Activated CD4-positive, alpha-beta T cell treated with anti-CD3 and anti-CD28 coated beads for 24 hours (primary cell): ENCODE results near the gene ZNF785.
"Not testable (repeated sequence)": the region's sequence is repeated elsewhere in the genome, so short reads cannot be mapped to it uniquely, and the experiment has no call there.

Experiments
- DNase-seq, 2 donors: peaks; one replicate each; pipeline ENCODE4 v3.0.0-alpha.2; 2020; ENCODE audit warnings: low read depth in 2 of 2

ZNF785 gene

DNA sequence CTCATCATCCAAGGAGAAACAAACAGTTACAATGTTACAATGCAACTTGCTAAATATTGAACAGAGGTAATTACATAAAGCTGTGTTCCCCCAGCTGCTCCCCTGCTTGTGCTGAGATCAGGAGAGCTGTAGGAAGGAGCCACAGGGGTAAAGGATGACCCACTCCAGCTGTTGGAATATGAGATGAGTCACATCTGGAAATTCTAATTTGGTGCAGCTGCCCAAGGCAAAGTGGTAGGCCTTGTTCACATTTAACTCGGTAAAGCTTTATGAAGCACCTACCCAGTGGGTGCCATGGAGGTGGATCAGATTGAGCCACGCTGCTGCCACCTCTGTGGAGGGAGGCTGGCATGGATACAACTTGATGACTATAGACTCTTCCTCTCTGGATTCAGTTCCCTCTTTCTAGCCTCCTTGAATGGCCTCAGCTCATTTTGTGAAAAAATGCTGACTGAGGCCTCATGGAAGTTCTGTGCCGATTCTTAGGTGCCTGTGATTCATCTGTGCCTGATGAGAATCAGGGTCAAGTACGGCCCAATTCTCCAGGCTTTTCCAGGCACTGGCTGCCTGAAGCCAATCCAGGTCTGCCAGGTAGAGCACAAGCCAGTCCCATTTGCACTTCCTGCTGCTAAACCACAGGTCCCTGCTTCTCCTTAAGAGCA lies 17.2 kb upstream of the ZNF785 start:
- DNase-seq: no peak

DNA sequence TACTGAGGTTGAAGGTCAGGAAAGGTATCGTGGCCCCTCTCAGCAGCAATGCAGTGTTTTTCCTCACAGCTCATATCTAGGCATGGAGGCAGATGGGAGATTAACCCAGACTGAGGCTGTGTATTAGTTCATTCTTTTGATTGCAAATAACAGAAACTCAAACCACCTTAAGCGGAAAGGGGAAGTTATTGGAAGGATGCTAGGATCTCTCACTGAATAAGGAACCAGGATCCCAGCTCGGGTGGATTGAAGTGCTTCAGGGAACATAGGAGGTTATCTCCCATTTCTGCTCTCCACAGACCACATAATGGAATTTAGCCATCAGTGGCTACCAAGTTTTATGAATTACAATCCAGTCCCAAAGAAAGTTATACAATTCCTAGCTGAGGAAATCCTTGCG lies 16.5 kb upstream of the ZNF785 start:
- no peak for DNase-seq

DNA sequence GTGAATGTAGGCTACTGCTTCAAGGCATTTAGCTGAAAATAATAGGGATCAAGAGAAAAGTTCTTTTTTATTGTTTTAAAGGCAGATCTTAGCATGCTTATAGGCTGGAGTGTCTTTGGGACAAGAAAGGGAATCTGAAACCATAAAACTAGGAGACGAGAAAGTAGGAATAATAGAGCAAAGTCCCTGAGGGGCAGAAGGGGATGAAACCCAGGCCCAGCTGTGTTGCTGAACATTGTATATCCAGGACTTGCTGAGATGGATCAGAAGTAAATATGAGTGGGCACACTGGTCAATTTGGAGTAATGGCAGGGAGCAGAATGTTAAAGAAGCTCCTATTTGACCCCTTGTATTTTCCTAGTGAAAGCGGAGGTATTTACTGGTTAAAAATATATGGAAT lies 15.4 kb upstream of the ZNF785 start:
- no peak for DNase-seq

DNA sequence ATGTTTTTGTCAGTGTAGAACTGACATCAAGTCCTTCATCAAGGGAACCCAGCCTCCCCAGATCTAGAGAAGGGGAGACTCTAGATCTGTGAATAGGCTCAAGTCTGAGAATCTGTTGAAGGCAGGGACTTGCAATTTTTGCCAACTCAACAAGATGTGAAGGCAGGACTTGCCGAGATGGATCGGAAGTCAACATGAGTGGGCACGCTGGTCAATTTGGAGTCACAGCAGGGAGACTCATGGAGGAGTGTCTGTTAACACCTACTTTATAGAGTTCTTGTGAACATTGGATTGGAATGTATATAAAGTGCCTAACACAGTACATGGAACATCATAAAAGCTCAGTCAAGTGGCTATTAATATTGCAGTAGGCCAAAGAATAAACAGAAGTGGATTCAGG lies 14.7 kb upstream of the ZNF785 start:
- no peak for DNase-seq

DNA sequence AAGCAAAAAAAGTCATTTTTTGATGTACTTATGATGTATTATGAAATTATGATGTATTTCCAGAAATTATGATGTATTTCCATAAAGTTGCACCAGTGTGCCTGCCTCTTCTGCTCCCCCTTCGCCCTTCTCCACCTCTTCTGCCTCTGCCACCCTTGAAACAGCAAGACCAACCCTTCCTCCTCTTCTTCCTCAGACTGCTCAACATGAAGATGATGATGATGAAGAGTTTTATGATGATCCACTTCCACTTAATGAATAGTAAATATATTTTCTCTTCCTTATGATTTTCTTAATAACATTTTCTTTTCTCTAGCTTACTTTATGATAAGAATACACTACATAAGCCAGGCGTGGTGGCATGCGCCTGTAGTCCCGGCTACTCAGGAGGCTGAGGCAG lies 7.4 kb upstream of the ZNF785 start:
- DNase-seq: no peak

DNA sequence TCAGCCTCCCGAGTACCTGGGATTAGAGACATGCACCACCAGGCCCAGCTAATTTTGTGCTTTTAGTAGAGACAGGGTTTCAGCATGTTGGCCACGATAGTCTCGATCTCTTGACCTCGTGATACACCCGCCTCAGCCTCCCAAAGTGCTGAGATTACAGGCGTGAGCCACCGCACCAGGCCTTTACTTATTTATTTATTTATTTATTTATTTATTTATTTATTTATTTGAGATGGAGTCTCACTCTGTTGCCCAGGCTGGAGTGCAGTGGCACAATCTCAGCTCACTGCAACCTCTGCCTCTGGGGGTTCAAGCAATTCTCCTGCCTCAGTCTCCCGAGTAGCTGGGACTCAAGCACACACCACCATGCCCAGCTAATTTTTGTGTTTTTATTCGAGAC lies 5.4 kb upstream of the ZNF785 start:
- not testable (repeated sequence) for DNase-seq

DNA sequence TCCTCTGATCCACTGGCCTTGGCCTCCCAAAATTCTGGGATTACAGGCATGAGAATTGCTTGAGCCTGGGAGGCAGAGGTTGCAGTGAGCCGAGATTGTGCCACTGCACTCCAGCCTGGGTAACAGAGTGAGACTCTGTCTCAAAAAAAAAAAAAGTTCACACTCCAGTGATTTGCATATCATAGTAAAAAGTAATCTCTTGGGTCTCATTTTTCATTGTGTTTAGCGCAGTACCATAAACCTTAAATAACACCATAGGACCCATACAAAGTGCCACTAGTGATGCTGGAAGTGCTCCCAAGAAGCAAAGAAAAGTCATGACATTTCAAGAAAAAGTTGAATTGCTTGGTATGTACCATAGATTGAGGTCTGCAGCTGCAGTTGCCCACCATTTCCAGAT lies 4.1 kb upstream of the ZNF785 start:
- DNase-seq: not testable (repeated sequence)

DNA sequence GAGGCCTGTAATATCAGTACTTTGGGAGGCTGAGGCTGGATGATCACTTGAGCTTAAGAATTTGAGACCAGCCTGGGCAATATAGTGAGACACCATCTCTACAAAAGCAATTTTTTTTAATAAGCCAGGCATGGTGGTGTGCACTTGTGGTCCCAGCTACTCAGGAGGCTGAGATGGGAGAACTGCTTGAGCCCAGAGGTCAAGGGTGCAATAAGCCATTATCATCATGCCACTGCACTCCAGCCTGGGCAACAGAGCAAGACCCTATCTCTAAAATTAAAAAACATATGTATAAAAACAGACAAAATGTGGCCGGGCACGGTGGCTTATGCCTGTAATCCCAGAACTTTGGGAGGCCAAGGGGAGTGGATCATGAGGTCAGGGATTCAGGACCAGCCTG lies 3.2 kb upstream of the ZNF785 start:
- no peak for DNase-seq

DNA sequence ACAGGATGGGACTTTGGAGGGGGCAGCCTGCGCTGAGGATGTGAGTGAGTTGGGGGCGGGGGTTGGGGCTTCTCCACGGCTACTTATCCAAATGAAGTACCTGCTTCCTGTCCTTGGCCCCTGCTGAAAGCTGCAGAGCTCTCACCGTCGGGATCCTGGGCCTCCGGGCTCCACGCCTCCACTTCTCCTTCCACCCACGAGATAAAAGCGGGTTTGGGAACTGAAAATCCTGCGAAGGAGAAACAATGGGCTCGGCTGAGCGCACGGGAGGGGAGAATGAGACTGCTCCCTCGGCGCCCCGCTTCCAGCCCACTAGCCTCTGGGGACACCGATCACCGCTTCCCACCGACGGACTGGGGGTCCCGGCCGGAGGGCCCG lies 486 bp downstream of the ZNF785 start:
- no peak for DNase-seq

DNA sequence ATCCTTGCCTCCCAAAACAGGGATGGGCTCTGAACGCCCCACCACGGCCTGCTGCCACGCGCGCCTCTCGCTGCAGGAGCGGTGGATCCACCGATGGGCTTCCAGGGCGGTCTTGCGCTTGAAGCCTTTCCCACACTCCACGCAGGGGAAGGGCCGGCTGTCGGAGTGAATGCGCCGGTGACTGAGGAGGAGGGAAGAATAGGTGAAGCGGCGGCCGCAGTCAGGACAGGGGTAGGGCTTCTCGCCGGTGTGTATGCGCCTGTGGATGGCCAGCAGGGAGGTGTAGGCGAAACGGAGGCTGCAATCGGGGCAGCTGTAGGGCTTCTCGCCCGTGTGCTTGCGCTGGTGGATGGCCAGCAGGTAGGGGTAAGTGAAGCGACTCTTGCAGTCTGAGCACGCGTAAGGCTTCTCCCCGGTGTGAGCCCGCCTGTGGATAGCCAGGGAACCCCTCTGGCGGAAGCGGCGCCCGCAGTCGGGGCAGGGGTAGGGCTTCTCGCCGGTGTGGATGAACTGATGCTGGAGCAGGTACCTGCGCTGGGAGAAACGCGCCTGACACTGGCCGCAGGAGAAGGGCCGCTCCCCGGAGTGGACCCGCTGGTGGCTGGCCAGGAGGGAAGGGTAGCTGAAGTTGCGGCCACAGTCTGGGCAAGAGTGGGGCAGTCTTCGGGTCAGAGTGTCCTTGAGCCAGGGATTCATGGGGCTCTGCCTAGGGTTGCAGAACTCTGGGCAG lies 2.7 kb downstream of the ZNF785 start:
- DNase-seq: no peak

DNA sequence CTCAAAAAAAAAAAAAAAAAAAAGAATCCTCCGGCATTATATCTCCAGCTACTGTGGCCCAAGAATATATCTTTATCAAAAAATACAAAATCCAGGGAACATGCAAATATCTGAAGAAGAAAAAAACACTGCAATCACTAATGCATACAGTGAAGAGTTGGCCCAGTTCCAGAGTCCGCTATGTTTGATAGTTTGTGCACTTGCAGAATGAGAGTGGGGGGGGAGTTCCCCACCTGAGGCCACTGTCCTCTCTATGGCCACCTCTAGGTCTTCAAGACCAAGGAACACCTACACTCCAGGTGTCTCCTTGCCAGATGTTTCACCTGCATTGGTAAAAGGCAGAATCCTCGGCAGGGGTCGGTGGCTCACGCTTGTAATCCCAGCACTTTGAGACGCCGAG lies 4.0 kb downstream of the ZNF785 start:
- no peak for DNase-seq

DNA sequence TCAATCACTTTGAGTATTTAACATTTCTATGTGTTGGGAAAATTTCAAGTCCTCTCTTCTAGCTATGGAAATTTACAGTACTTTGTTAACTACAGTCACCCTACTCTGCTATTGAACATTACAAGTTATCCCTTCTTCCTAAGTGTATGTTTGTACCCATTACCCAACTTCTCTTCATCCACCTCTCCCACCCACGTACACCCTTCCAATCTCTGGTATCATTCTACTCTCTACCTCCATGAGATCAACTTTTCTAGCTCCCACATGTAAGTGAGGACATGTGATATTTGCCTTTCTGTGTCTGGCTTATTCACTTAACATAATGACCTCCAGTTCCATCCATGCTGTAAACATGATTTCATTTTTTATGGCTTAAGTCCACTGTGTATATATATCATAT lies 10.8 kb downstream of the ZNF785 start:
- no peak for DNase-seq

DNA sequence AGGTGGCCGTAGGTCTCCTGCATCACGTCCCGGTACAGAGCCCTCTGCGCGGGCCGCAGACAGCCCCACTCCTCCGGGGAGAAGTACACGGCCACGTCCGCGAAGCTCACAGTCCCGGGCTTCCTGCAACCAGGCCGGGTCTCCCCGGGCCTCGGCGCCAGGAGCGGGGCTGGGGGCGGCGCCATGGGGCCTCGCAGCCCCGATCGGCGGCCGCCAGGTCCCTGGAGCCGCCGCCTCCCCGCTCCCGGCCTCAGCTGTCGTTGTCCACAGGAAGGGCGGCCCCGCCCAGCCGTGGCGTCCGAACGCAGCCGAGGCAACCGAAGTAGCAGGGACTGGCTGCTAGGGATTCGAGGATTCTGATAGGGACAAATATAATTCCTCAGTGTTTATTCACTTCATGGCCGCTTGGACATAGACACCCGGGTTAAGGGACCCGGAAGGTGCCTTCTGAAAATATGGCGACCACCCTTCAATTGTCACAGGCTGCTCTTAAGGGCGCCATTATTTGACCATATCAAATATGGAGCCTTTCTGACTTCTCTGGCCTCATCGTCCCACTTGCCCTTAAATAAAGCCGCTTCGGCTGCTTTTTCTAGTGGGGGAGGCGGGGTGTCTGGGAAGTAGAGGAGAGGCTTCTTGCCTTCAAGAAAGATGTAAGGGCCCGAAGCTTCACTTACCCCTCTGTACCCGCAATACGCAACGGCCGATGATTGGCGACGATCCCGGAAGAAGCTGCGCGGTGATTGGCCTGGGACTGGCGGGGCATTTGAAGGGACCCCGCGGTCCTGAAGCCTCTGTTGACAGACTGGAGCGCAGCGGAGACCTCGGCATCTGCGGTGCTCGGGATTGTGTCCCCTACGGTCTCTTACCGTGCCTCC lies 13.8 kb downstream of the ZNF785 start, which contains the start of gene ZNF688:
ZNF688 (minus strand) TSS at position 270 of the 878 bp plus-strand sequence; CDS start at position 185, 85 bp downstream.
- DNase-seq: peak; percentile 85 to 90

DNA sequence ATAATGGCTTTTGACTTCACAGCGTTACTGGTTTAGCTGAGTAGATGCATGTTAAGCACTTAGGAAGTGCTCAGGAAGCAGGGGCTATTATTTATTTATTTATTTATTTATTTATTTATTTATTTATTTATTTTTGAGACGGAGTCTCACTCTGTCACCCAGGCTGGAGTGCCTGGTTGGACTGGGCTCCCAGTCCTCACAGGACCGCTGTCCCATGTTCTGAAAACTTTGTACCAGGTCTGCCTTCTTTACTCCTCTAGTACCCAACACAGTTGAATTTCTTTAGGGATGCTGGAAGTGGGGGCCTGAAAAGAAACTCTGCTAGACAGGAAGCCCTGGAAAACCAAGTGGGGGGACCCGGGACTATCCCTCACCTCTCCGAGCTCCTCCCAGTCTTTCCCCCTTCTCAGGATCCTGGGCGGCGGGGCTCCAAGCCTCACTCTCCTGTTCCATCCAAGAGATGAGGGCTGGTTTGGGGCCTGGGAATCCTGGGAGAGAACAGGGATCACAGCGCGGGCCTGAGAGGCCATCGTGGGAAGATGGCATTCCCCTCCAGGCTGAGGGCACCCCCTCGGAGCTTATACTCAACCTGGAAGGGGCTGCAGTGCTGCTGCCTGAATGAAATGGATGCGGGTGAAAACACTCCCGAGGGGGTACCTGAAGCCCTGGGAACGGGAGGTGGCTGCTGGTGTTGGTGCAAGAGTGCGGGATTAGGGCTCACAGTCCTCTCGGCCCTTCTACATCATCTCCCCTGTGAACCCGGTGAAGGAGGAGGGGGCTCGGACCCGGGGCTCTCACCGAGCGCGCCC lies 14.7 kb downstream of the ZNF785 start:
- no peak for DNase-seq

DNA sequence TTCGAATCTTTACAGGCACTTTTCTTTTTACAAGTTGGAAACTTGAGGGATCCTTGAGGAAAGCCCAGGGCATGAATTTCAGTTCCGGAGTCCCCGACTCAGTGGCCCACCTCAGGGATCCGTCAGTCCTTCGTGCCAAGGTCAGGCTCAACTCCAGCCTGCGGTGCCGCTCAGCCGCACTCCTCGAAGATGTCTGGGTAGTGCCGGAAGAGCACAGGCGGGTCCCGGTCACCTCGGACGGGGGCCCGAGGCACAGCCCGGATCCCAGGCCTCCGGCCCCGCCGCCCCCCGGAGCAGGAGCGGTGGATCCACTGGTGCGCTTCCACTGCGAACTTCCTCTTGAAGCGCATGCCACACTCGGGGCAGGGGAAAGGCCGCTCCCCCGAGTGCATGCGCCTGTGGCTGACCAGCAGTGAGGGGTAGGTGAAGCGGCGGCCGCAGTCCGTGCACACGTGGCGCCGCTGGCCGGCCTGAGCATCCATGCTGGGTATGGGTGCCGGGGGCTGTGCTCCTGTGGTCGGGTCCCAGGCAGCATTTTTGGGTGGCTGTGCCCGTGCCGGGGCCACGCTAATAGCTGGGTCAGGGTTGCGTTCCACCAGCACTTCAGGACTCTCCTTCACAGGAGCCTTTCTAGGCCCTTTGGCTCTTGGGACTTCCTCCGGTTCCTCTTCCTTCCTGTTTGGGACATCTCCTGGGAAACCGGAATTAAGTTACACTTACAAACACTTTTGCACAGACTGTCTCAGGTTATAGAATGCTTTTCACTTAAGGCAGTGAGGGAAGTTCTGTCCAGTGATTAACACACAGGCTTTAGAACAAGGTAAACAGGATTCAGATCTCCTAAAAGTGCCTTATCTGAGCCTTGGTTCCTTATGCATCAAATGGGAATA lies 15.5 kb downstream of the ZNF785 start:
- no peak for DNase-seq

DNA sequence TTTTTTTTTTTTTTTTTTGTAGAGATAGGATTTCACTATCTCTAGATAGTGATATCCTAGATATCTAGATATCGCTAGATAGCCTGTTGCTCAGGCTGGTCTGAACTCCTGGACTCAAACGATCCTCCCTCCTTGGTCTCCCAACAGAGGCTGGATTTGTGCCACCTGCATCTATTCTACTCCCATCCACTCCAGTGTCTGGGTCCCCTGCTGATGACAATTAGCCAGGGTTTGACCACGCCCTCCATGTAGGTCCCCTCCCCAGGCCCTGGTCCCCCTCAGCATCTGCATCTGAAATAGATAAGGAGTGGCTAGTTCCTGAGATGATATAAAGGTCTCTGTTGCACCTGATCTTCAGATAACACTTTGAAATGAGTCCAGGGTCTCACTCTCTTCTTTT lies 16.2 kb downstream of the ZNF785 start:
- DNase-seq: no peak

DNA sequence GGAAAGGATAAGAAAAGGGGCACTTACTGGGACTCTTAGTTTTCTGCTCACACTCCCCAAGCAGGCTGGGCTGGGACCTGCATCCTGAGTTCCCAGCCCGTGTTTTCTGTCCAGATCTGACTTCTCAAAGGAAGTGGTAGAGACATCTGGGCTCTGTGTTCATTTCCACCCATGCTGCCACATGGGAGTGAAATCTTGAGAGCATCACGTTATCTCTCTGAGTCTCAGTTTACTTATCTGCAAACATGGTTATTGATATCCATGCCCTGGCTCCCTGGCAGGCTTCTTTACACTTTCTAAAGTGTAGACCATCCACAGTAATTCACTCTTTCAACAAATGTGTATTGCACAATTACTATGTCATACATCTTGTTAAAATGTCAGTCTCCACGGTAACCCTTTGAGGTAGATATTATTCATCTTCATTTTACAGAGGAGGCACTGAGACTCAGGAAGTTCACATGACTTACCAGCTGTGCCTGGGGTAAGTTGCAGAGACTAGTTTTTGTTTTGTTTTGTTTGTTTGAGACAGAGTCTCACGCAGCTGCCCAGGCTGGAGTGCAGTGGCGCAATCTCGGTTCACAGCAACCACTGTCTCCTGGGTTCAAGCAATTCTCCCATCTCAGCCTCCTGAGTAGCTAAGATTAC lies 17.4 kb downstream of the ZNF785 start:
- no peak for DNase-seq

DNA sequence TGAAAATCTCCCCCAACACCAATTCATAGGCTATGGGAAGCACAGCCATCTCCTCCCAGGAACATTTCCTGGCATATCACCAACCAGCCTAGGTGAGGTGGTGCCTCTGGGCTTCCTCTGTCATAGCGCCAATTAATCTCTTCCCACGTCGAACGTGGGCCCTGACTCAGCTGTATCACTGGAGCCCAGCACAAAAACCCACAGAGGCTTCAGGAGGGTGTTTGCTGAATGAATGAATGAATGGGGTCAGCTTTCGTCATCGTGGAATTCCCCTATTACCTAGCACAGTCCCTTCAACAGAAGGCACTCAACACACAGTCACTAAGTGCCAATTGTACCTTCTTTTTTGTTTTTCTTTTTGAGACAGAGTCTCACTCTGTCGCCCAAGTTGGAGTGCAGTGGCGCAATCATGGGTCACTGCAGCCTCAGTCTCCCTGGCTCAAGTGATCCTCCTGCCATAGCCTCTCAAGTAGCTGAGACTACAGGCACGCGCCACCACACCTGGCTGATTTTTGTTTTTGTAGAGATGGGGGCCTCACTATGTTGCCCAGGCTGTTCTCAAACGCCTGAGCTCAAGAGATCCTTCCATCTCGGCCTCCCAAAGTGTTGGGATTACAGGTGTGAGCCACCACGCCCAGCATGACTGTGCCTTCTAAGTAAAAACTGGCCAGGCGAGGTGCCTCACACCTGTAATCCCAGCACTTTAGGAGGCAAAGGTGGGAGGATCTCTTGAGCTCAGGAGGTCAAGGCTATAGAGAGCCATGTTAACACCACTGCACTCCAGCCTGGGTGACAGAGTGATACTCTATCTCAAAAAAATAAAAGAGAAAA lies 18.1 kb downstream of the ZNF785 start:
- peak in 1 of 2 donors; percentile 59 for DNase-seq

DNA sequence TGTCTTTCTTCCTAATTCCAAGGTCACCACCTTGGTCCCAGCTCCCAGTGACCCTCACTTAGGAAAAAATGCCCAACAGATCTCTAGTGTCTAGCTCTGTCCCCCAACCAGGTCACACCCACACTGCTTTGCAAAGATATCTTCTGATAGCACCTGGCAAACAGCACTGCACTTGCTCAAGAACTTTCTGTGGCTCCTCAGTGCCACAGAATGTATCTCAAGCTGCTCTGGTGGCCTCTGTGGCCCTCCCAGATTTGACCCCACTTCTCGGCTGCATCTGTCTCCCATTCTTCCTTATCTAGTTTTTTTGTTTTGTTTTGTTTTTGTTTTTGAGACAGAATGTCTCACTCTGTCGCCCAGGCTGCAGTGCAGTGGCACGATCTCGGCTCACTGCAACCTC lies 19.0 kb downstream of the ZNF785 start:
- no peak for DNase-seq
